GM12891 (cell line): ENCODE data around the gene GLRB.

Source experiments
- POLR2A ChIP-seq: IDR thresholded peaks from 2 replicates; pipeline ENCODE4 v1.6.1; 2011; ENCODE audit warnings: low read depth, low read length, control low read depth
- POLR2AphosphoS5 ChIP-seq: IDR thresholded peaks from 2 replicates; pipeline ENCODE4 v1.6.1; 2011; ENCODE audit warnings: low read depth, low read length, control low read depth
- POU2F2 ChIP-seq: IDR thresholded peaks from 2 replicates; pipeline ENCODE4 v1.6.1; 2011; ENCODE audit warnings: low read depth, mild to moderate bottlenecking, control low read depth, low read length, moderate library complexity
- TAF1 ChIP-seq: IDR thresholded peaks from 2 replicates; pipeline ENCODE4 v1.6.1; 2011; ENCODE audit warnings: low read depth, low read length, control low read depth

DNA sequence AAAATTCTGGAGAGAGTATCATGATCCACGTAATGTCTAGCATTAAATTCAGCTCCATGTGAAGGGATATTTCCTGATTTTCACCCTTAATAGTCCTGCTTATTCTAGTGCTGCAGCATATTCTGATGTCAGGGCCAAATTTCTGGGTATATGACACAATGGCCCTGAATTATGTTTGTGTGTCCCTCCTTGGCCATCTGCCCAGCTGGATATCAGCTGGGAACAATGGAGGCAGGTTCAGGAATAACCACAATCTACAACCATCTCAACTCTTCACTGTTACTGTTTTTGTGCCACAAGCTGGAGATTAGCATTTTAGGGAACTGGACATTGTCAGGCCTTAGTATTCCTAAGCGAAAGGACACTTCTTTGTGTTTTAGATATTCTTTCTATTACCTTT, 3.5 kb downstream of the GLRB start:
- TF ChIP-seq POLR2A (no peak), POU2F2 (no peak), TAF1 (no peak), POLR2AphosphoS5 (no peak)
